ENCODE measurements around the gene KIAA1958. TPM values are rescaled to one million over a fixed set of nuclear protein-coding genes. Genes with fewer than 3 reads are reported as not detected.

KIAA1958 gene
- total and polyA plus RNA-seq, 2 donors (not counting 1 experiment from before 2014, with no cell fraction given) = 2.4 to 15.3 TPM

GRCh38 chr9:112621018-112621655, 134.5 kb downstream of the KIAA1958 start:
- no peak overlapping the region for H3K27ac Mint-ChIP-seq
- no peaks in the 10 kb centered on the region for H3K4me1 ChIP-seq (ENCODE audit: control insufficient read depth in 2 of 2, insufficient read depth in 2 of 2, low read length in 2 of 2)
- no CpG with 5 or more reads among the region's 3 CpGs for WGBS (ENCODE audit: insufficient coverage)
- H3K4me1 Mint-ChIP-seq = peaks cover 4% of the 10 kb centered on the region
- H3K36me3 ChIP-seq (replicated peaks in 1 of 2; ENCODE audit: control extremely low read depth in 1 of 2, control insufficient read depth in 1 of 2, extremely low read depth in 1 of 2, insufficient read depth in 2 of 2, low read length in 1 of 2) = peaks cover 0 to 4% of the 10 kb centered on the region in 2 experiments
- H3K9me3 Mint-ChIP-seq (ENCODE audit: insufficient read depth) = no peaks in the 10 kb centered on the region
- H3K4me3 ChIP-seq (ENCODE audit: control extremely low read depth in 1 of 5, extremely low read depth in 1 of 5, insufficient read depth in 1 of 5, low read depth in 2 of 5, low read length in 4 of 5) = no peak overlapping the region
- no peaks in the 10 kb centered on the region for H3K79me2 ChIP-seq (ENCODE audit: control insufficient read depth, insufficient read depth, low read length)
- no peak for ATAC-seq (ENCODE audit: low read depth)
- no peaks in the 10 kb centered on the region for H3K27me3 Mint-ChIP-seq
- no peak overlapping the region for H2AFZ ChIP-seq (ENCODE audit: insufficient read depth, low read depth, low read length, poor library complexity, severe bottlenecking)
- no peak for TF ChIP-seq CTCF (IDR thresholded peaks at IDR 0.05)
- TF ChIP-seq EZH2 (IDR thresholded peaks at IDR 0.05; ENCODE audit: borderline replicate concordance, insufficient read depth, low read depth, low read length, poor library complexity, severe bottlenecking) = no peak
- intact Hi-C loops (cut with micrococcal nuclease) = no loop called here
- ChIA-PET POLR2A (no interaction called here), CTCF (no interaction called here)
- H3K9me3 ChIP-seq (ENCODE audit: control extremely low read depth in 1 of 3, control insufficient read depth in 2 of 3, insufficient read depth in 1 of 3, low read length in 2 of 3) = no peaks in the 10 kb centered on the region
- H3K9ac ChIP-seq (ENCODE audit: low read length) = no peak overlapping the region
- peak; percentile 6 for DNase-seq
- no peaks in the 10 kb centered on the region for H3K27me3 ChIP-seq (replicated peaks in 1 of 4; ENCODE audit: control extremely low read depth in 1 of 4, control insufficient read depth in 3 of 4, insufficient read depth in 4 of 4, low read length in 3 of 4)
- no peak overlapping the region for H3K4me2 ChIP-seq (replicated peaks; ENCODE audit: low read depth, low read length, poor library complexity, severe bottlenecking)
- no peak overlapping the region for H3K27ac ChIP-seq (ENCODE audit: low read length in 2 of 2)
- no peak overlapping the region for H3K4me3 Mint-ChIP-seq
- H4K20me1 ChIP-seq (ENCODE audit: control insufficient read depth, insufficient read depth, low read length, poor library complexity, severe bottlenecking) = no peaks in the 10 kb centered on the region

- DNase-seq (no peak), ATAC-seq (ENCODE audit: low read depth) (no peak)
- no CpG with 5 or more reads among the region's 2 CpGs for WGBS (ENCODE audit: insufficient coverage)
- Mint-ChIP-seq H3K27me3 (no peaks in the 10 kb centered on the region), H3K27ac (no peak overlapping the region), H3K4me1 (peaks cover 4% of the 10 kb centered on the region), H3K4me3 (no peak overlapping the region), H3K9me3 (ENCODE audit: insufficient read depth) (no peaks in the 10 kb centered on the region)
- POLR2A ChIA-PET = no interaction called here
- no peak overlapping the region for H3K9ac ChIP-seq (ENCODE audit: low read length)
- no peaks in the 10 kb centered on the region for H3K36me3 ChIP-seq (replicated peaks in 1 of 2; ENCODE audit: control extremely low read depth in 1 of 2, control insufficient read depth in 1 of 2, extremely low read depth in 1 of 2, insufficient read depth in 2 of 2, low read length in 1 of 2)
- no peaks in the 10 kb centered on the region for H4K20me1 ChIP-seq (ENCODE audit: control insufficient read depth, insufficient read depth, low read length, poor library complexity, severe bottlenecking)
- no peak overlapping the region for H3K27ac ChIP-seq (ENCODE audit: low read length in 2 of 2)
- no peaks in the 10 kb centered on the region for H3K79me2 ChIP-seq (ENCODE audit: control insufficient read depth, insufficient read depth, low read length)
- H2AFZ ChIP-seq (ENCODE audit: insufficient read depth, low read depth, low read length, poor library complexity, severe bottlenecking) = no peak overlapping the region
- no peaks in the 10 kb centered on the region for H3K27me3 ChIP-seq (replicated peaks in 1 of 4; ENCODE audit: control extremely low read depth in 1 of 4, control insufficient read depth in 3 of 4, insufficient read depth in 4 of 4, low read length in 3 of 4)
- no peak overlapping the region for H3K4me2 ChIP-seq (replicated peaks; ENCODE audit: low read depth, low read length, poor library complexity, severe bottlenecking)
- H3K9me3 ChIP-seq (ENCODE audit: control extremely low read depth in 1 of 3, control insufficient read depth in 2 of 3, insufficient read depth in 1 of 3, low read length in 2 of 3) = no peaks in the 10 kb centered on the region
- intact Hi-C loops (cut with micrococcal nuclease) = no loop called here
- TF ChIP-seq CTCF (IDR thresholded peaks at IDR 0.05) = no peak
- no peak for TF ChIP-seq EZH2 (IDR thresholded peaks at IDR 0.05; ENCODE audit: borderline replicate concordance, insufficient read depth, low read depth, low read length, poor library complexity, severe bottlenecking)
- H3K4me1 ChIP-seq (ENCODE audit: control insufficient read depth in 2 of 2, insufficient read depth in 2 of 2, low read length in 2 of 2) = no peaks in the 10 kb centered on the region
- CTCF ChIA-PET = interaction anchor here (0.9 kb wide), 1 partner anchor 40 kb away, joined by 4 read pairs; no protein-coding TSS in a partner anchor
- H3K4me3 ChIP-seq (ENCODE audit: control extremely low read depth in 1 of 5, extremely low read depth in 1 of 5, insufficient read depth in 1 of 5, low read depth in 2 of 5, low read length in 4 of 5) = no peak overlapping the region
Measured at GRCh38 chr9:112623198-112623597, 136.6 kb downstream of the KIAA1958 start.
